HG03354 (cell line): ENCODE measurements around the gene ZNF330.
"Not testable (repeated sequence)": the region's sequence is repeated elsewhere in the genome, so short reads cannot be mapped to it uniquely, and the experiment has no call there.

Source experiments
- ATAC-seq: cut with Tn5 transposase; IDR thresholded peaks from one replicate; pipeline ENCODE4 v1.9.1; 2021; ENCODE audit warnings: mild to moderate bottlenecking; ENCODE audit not compliant: unreplicated experiment, poor library complexity, severe bottlenecking

Gene ZNF330

GRCh38 chr4:141220691-141221659 is at the start of gene ZNF330:
TSS of gene ZNF330 (plus strand) at chr4:141220895. CDS start at chr4:141222372, 1,477 bp downstream.
- ATAC-seq: peak; percentile 90

GRCh38 chr4:141174457-141174856 is 46.2 kb upstream of the ZNF330 start:
- no peak for ATAC-seq

GRCh38 chr4:141177171-141177570 is 43.5 kb upstream of the ZNF330 start:
- ATAC-seq: no peak

GRCh38 chr4:141179474-141180373 is 41.0 kb upstream of the ZNF330 start:
- ATAC-seq: no peak

- peak; percentile 91 for ATAC-seq
Measured at GRCh38 chr4:141180991-141181761, 39.5 kb upstream of the ZNF330 start.

GRCh38 chr4:141183491-141183890 is 37.2 kb upstream of the ZNF330 start:
- ATAC-seq: not testable (repeated sequence)

- no peak for ATAC-seq
Measured at GRCh38 chr4:141192564-141192963, 28.1 kb upstream of the ZNF330 start.

GRCh38 chr4:141193516-141194034 is 27.1 kb upstream of the ZNF330 start:
- ATAC-seq: no peak

- no peak for ATAC-seq
Measured at GRCh38 chr4:141195095-141195707, 25.5 kb upstream of the ZNF330 start.

- no peak for ATAC-seq
Measured at GRCh38 chr4:141196227-141196933, 24.3 kb upstream of the ZNF330 start.

GRCh38 chr4:141207961-141208360 is 12.7 kb upstream of the ZNF330 start:
- ATAC-seq: no peak

- no peak for ATAC-seq
Measured at GRCh38 chr4:141210168-141210567, 10.5 kb upstream of the ZNF330 start.

- ATAC-seq: no peak
Measured at GRCh38 chr4:141213550-141213991, 7.1 kb upstream of the ZNF330 start.

GRCh38 chr4:141215030-141215429 is 5.7 kb upstream of the ZNF330 start:
- ATAC-seq: no peak

- no peak for ATAC-seq
Measured at GRCh38 chr4:141216002-141216761, 4.5 kb upstream of the ZNF330 start.

GRCh38 chr4:141220271-141220670 is 424 bp upstream of the ZNF330 start:
- ATAC-seq: peak; percentile 13

GRCh38 chr4:141223418-141223817 is 2.7 kb downstream of the ZNF330 start:
- no peak for ATAC-seq

GRCh38 chr4:141227280-141227679 is 6.6 kb downstream of the ZNF330 start:
- not testable (repeated sequence) for ATAC-seq
